Loucy (cell line): ENCODE results near the gene B3GNT4.

Experiments used
- H2AFZ ChIP-seq: fragments of 200-600 bp; sonication (generic); 2 replicates; pipeline ENCODE4 v1.6.0; 2016; ENCODE audit warnings: antibody characterized with exemption, mild to moderate bottlenecking, low read length, moderate library complexity
- H3F3A ChIP-seq: fragments of 200-600 bp; 2 replicates; pipeline ENCODE4 v1.6.0; 2016; ENCODE audit warnings: antibody characterized with exemption, low read depth, mild to moderate bottlenecking
- H3K27me3 ChIP-seq: fragments of 200-600 bp; sonication (generic); 2 replicates; pipeline ENCODE4 v1.6.1; 2014; ENCODE audit warnings: low read length, mild to moderate bottlenecking; ENCODE audit not compliant: insufficient read depth, poor library complexity, severe bottlenecking
- H3K36me3 ChIP-seq: fragments of 200-600 bp; sonication (generic); 2 replicates; pipeline ENCODE4 v1.6.1; 2016; ENCODE audit warnings: low read length; ENCODE audit not compliant: insufficient read depth
- H3K4me1 ChIP-seq: fragments of 200-600 bp; sonication (generic); 2 replicates; pipeline ENCODE4 v1.5.1; 2014; ENCODE audit warnings: low read length, mild to moderate bottlenecking; ENCODE audit not compliant: insufficient read depth, poor library complexity, severe bottlenecking
- H3K4me2 ChIP-seq: fragments of 200-600 bp; sonication (generic); 2 replicates; pipeline ENCODE4 v1.6.0; 2014; ENCODE audit warnings: antibody characterized with exemption, low read length, low read depth, mild to moderate bottlenecking; ENCODE audit not compliant: poor library complexity, severe bottlenecking
- H3K4me3 ChIP-seq: fragments of 200-600 bp; sonication (generic); 2 replicates; pipeline ENCODE4 v1.5.1; 2014; ENCODE audit warnings: low read length, mild to moderate bottlenecking, mixed read lengths; ENCODE audit not compliant: poor library complexity, severe bottlenecking
- H3K79me2 ChIP-seq: fragments of 200-600 bp; sonication (generic); 2 replicates; pipeline ENCODE4 v1.6.1; 2014; ENCODE audit warnings: low read length; ENCODE audit not compliant: insufficient read depth
- H3K9ac ChIP-seq: fragments of 200-600 bp; sonication (generic); 2 replicates; pipeline ENCODE4 v1.6.0; 2014; ENCODE audit warnings: mild to moderate bottlenecking, low read depth, low read length, moderate library complexity; ENCODE audit not compliant: poor library complexity, severe bottlenecking
- H3K9me2 ChIP-seq: fragments of 200-600 bp; sonication (generic); replicated peaks from 2 replicates; pipeline ENCODE4 v1.6.1; 2016; ENCODE audit warnings: low read depth, low read length, mixed read lengths
- H3K9me3 ChIP-seq: fragments of 200-600 bp; sonication (generic); 2 replicates; pipeline ENCODE4 v1.6.1; 2014; ENCODE audit warnings: mild to moderate bottlenecking, antibody characterized with exemption, low read length, low read depth; ENCODE audit not compliant: insufficient read depth
- H4K20me1 ChIP-seq: fragments of 200-600 bp; sonication (generic); 2 replicates; pipeline ENCODE4 v1.6.0; 2014; ENCODE audit warnings: antibody characterized with exemption, low read length, mild to moderate bottlenecking; ENCODE audit not compliant: insufficient read depth, poor library complexity, severe bottlenecking
- EZH2phosphoT487 ChIP-seq: fragments of 200-600 bp; IDR thresholded peaks from 2 replicates; pipeline ENCODE4 v1.6.1; 2018; ENCODE audit warnings: antibody characterized with exemption, mild to moderate bottlenecking, moderate library complexity, borderline replicate concordance
- TF ChIP-seq, protein P1 (sequence below): fragments of 200-600 bp; sonication (generic); conservative IDR thresholded peaks from 2 replicates; pipeline ENCODE4 v1.5.1; 2014; ENCODE audit warnings: mild to moderate bottlenecking, antibody characterized with exemption, low read length

B3GNT4 gene

GRCh38 chr12:122159882-122160281, 43.6 kb upstream of the B3GNT4 start:
- TF ChIP-seq, protein P1, sequence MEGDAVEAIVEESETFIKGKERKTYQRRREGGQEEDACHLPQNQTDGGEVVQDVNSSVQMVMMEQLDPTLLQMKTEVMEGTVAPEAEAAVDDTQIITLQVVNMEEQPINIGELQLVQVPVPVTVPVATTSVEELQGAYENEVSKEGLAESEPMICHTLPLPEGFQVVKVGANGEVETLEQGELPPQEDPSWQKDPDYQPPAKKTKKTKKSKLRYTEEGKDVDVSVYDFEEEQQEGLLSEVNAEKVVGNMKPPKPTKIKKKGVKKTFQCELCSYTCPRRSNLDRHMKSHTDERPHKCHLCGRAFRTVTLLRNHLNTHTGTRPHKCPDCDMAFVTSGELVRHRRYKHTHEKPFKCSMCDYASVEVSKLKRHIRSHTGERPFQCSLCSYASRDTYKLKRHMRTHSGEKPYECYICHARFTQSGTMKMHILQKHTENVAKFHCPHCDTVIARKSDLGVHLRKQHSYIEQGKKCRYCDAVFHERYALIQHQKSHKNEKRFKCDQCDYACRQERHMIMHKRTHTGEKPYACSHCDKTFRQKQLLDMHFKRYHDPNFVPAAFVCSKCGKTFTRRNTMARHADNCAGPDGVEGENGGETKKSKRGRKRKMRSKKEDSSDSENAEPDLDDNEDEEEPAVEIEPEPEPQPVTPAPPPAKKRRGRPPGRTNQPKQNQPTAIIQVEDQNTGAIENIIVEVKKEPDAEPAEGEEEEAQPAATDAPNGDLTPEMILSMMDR, result peak; percentile 32
- TF ChIP-seq EZH2phosphoT487, result no peak
- H3K9me2 ChIP-seq, result no peaks in the 10 kb centered on the region
- no peak overlapping the region for H3K4me2 ChIP-seq

DNA sequence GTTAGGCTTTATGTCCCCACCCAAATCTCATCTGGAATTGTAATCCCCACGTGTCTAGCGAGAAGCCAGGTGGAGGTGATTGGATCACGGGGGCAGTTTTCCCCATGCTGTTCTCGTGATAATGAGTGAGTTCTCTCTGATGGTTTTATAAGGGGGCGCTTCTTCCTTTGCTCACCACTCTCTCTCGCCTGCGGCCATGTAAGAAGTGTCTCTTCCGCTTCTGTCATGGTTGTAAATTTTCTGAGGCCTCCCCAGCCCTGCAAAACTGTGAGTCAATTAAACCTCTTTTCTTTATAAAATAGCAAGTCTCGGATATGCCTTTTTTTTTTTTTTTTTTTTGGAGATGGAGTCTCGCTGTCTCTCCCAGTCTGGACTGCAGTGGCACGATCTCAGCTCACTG, 42.7 kb upstream of the B3GNT4 start:
- no peaks in the 10 kb centered on the region for H4K20me1 ChIP-seq
- H2AFZ ChIP-seq, result no peak overlapping the region
- no peaks in the 10 kb centered on the region for H3K27me3 ChIP-seq
- H3K9ac ChIP-seq, result no peak overlapping the region
- H3K36me3 ChIP-seq, result no peaks in the 10 kb centered on the region
- no peaks in the 10 kb centered on the region for H3K79me2 ChIP-seq
- TF ChIP-seq, protein P1, result no peak
- TF ChIP-seq EZH2phosphoT487, result no peak
- no peaks in the 10 kb centered on the region for H3K9me2 ChIP-seq
- no peaks in the 10 kb centered on the region for H3K9me3 ChIP-seq
- H3F3A ChIP-seq, result no peaks in the 10 kb centered on the region
- H3K4me2 ChIP-seq, result no peak overlapping the region
- no peaks in the 10 kb centered on the region for H3K4me1 ChIP-seq
- no peak overlapping the region for H3K4me3 ChIP-seq

More at GRCh38 chr12:122159882-122160281, 43.6 kb upstream of the B3GNT4 start:
- Histone ChIP-seq H3K4me1 (no peaks in the 10 kb centered on the region), H3K4me3 (no peak overlapping the region), H3K9me3 (no peaks in the 10 kb centered on the region), H2AFZ (no peak overlapping the region), H3K9ac (no peak overlapping the region), H3K27me3 (no peaks in the 10 kb centered on the region), H3K36me3 (no peaks in the 10 kb centered on the region), H3K79me2 (no peaks in the 10 kb centered on the region), H3F3A (no peaks in the 10 kb centered on the region), H4K20me1 (no peaks in the 10 kb centered on the region)

GRCh38 chr12:122161682-122162081, 41.8 kb upstream of the B3GNT4 start:
- Histone ChIP-seq H3K9me2 (no peaks in the 10 kb centered on the region), H3K36me3 (no peaks in the 10 kb centered on the region), H4K20me1 (no peaks in the 10 kb centered on the region), H3K9ac (no peak overlapping the region), H3F3A (no peaks in the 10 kb centered on the region), H3K4me1 (no peaks in the 10 kb centered on the region), H3K4me3 (no peak overlapping the region), H2AFZ (no peak overlapping the region), H3K9me3 (no peaks in the 10 kb centered on the region), H3K4me2 (no peak overlapping the region), H3K27me3 (no peaks in the 10 kb centered on the region), H3K79me2 (no peaks in the 10 kb centered on the region)
- TF ChIP-seq, protein P1, result no peak
- no peak for TF ChIP-seq EZH2phosphoT487
